Keratinocyte (primary cell): ENCODE results near the gene CAMKMT. TPM values are rescaled to one million over a fixed set of nuclear protein-coding genes. Genes with fewer than 3 reads are reported as not detected.

Source experiments
- DNase-seq: peaks from one replicate; pipeline ENCODE4 v3.0.0-alpha.2; 2011; ENCODE audit warnings: low read depth, missing footprints, low spot score
- FAIRE-seq: peaks from 2 replicates; lab custom pipeline; 2011; peaks lifted over from hg19 to GRCh38; lab: Jason Lieb, UNC
- H2AFZ ChIP-seq: 2 replicates; pipeline ENCODE4 v1.6.0; 2012; ENCODE audit warnings: low read length, control low read depth, inconsistent platforms; ENCODE audit not compliant: control insufficient read depth
- H3K27ac ChIP-seq: 2 replicates; pipeline ENCODE4 v1.5.1; 2011; ENCODE audit warnings: low read length; ENCODE audit not compliant: control insufficient read depth, insufficient read depth
- H3K27me3 ChIP-seq: 3 replicates; pipeline ENCODE4 v1.6.0; 2011; ENCODE audit warnings: low read length; ENCODE audit not compliant: control insufficient read depth, insufficient read depth; ENCODE audit errors: extremely low read depth
- H3K36me3 ChIP-seq, 2 experiments: 2 replicates in 1 of 2; 3 replicates in 1 of 2; pipeline ENCODE4 v1.5.1; 2011; ENCODE audit warnings: low read length in 2 of 2, mild to moderate bottlenecking in 1 of 2; ENCODE audit not compliant: control insufficient read depth in 2 of 2, insufficient read depth in 2 of 2; ENCODE audit errors: extremely low read depth in 1 of 2
- H3K4me1 ChIP-seq: 3 replicates; pipeline ENCODE4 v1.5.1; 2011; ENCODE audit warnings: low read length; ENCODE audit not compliant: control insufficient read depth, insufficient read depth; ENCODE audit errors: extremely low read depth
- H3K4me2 ChIP-seq: 3 replicates; pipeline ENCODE4 v1.6.0; 2011; ENCODE audit warnings: low read depth, low read length; ENCODE audit not compliant: control insufficient read depth, insufficient read depth; ENCODE audit errors: extremely low read depth
- H3K4me3 ChIP-seq, 3 experiments: fragments of 200-600 bp in 1 of 3; sonication (generic) in 1 of 3; 2 replicates in 2 of 3; 3 replicates in 1 of 3; pipeline ENCODE4 v1.5.1; 2011 to 2016; ENCODE audit warnings: low read length in 3 of 3, mild to moderate bottlenecking in 3 of 3, control low read depth in 2 of 3, inconsistent platforms in 1 of 3, low read depth in 1 of 3, mixed read lengths in 1 of 3, mixed run types in 1 of 3, moderate library complexity in 1 of 3; ENCODE audit not compliant: control insufficient read depth in 2 of 3, insufficient read depth in 2 of 3; ENCODE audit errors: extremely low read depth in 1 of 3
- H3K79me2 ChIP-seq: 2 replicates; pipeline ENCODE4 v1.6.0; 2012; ENCODE audit warnings: low read length; ENCODE audit not compliant: control insufficient read depth, insufficient read depth
- H3K9ac ChIP-seq: 3 replicates; pipeline ENCODE4 v1.6.0; 2011; ENCODE audit warnings: low read length; ENCODE audit not compliant: control insufficient read depth, insufficient read depth; ENCODE audit errors: extremely low read depth
- H3K9me1 ChIP-seq: 3 replicates; pipeline ENCODE4 v1.6.0; 2011; ENCODE audit warnings: low read length; ENCODE audit not compliant: control insufficient read depth, insufficient read depth; ENCODE audit errors: extremely low read depth
- H3K9me3 ChIP-seq: 2 replicates; pipeline ENCODE4 v1.5.1; 2012; ENCODE audit warnings: low read depth, low read length; ENCODE audit not compliant: control insufficient read depth
- H4K20me1 ChIP-seq: 3 replicates; pipeline ENCODE4 v1.6.0; 2011; ENCODE audit warnings: low read length; ENCODE audit not compliant: control insufficient read depth, insufficient read depth; ENCODE audit errors: extremely low read depth
- CTCF ChIP-seq, 3 experiments: IDR thresholded peaks in 1 of 3; conservative IDR thresholded peaks in 1 of 3; optimal IDR thresholded peaks in 1 of 3; 2 replicates in 2 of 3; 3 replicates in 1 of 3; pipeline versions ENCODE3 to v1.5.1; 2011; ENCODE audit warnings: low read length in 3 of 3, mild to moderate bottlenecking in 3 of 3, moderate library complexity in 2 of 3, control low read depth in 1 of 3, inconsistent platforms in 1 of 3; ENCODE audit not compliant: insufficient read depth in 2 of 3; ENCODE audit errors: extremely low read depth in 1 of 3
- EZH2 ChIP-seq: IDR thresholded peaks from one replicate; pipeline ENCODE4 v1.6.1; 2012; ENCODE audit warnings: inconsistent platforms, mild to moderate bottlenecking, low read length, moderate library complexity
- dilution Hi-C: fragments of 300-500 bp; cut with MboI; formaldehyde crosslinking; loops from one replicate; pipeline ENCODE4 v1.7.0; 2020; ENCODE audit warnings: low sequenced_read_pairs; ENCODE audit not compliant: extremely low pct_ligation_motif_present
- polyA plus RNA-seq, 5 experiments: library from polyadenylated mRNA; depleted of rRNA in 3 of 5; stranded (reverse) in 3 of 5; stranded (forward) in 1 of 5; unstranded in 1 of 5; fragments of >200 nt; gene quantifications; 1 replicate in 1 of 5; 2 replicates in 3 of 5; 3 replicates in 1 of 5; pipeline versions ENCODE4 v1.2.1 to v1.2.3, GENCODE V29; 2011 to 2012; ENCODE audit warnings: missing spikeins in 2 of 5, low read depth in 1 of 5, low replicate concordance in 1 of 5

CAMKMT gene
- polyA plus RNA-seq, 1 donor (not counting 4 experiments of a cell fraction or from before 2014, with no cell fraction given), result 9.9 TPM

- dilution Hi-C loops, result no loop called here
- Histone ChIP-seq H4K20me1 (peaks cover 3% of the 10 kb centered on the region), H3K27ac (no peak overlapping the region), H2AFZ (no peak overlapping the region), H3K36me3 (peaks cover 7 to 12% of the 10 kb centered on the region in 2 experiments), H3K4me1 (no peaks in the 10 kb centered on the region), H3K9me3 (no peaks in the 10 kb centered on the region), H3K9ac (no peak overlapping the region), H3K79me2 (no peaks in the 10 kb centered on the region), H3K9me1 (no peaks in the 10 kb centered on the region), H3K4me3 (no peak overlapping the region), H3K4me2 (no peak overlapping the region), H3K27me3 (no peaks in the 10 kb centered on the region)
- no peak for TF ChIP-seq EZH2
- no peak for TF ChIP-seq CTCF (optimal IDR thresholded peaks at IDR 0.05 in 1 of 3, IDR thresholded peaks at IDR 0.05 in 1 of 3, conservative IDR thresholded peaks at IDR 0.05 in 1 of 3; ENCODE audit: extremely low read depth in 1 of 3, insufficient read depth in 2 of 3, low read length in 3 of 3)
- FAIRE-seq (no peak), DNase-seq (no peak)
Observed at GRCh38 chr2:44328750-44329149, 33.0 kb upstream of the CAMKMT start.

- Histone ChIP-seq H2AFZ (no peak overlapping the region), H3K9me1 (no peaks in the 10 kb centered on the region), H3K4me1 (no peaks in the 10 kb centered on the region), H3K27me3 (no peaks in the 10 kb centered on the region), H3K9ac (no peak overlapping the region), H3K4me3 (no peak overlapping the region), H3K9me3 (no peaks in the 10 kb centered on the region), H3K79me2 (no peaks in the 10 kb centered on the region), H3K4me2 (no peak overlapping the region), H3K36me3 (peaks cover 7 to 11% of the 10 kb centered on the region in 2 experiments), H3K27ac (no peak overlapping the region), H4K20me1 (peaks cover 3% of the 10 kb centered on the region)
- no peak for FAIRE-seq
- TF ChIP-seq EZH2, result no peak
- dilution Hi-C loops, result no loop called here
- DNase-seq, result no peak
Observed at GRCh38 chr2:44329343-44329742, 32.4 kb upstream of the CAMKMT start.

GRCh38 chr2:44330801-44331200, 30.9 kb upstream of the CAMKMT start:
- no peaks in the 10 kb centered on the region for H3K9me1 ChIP-seq
- H2AFZ ChIP-seq, result no peak overlapping the region
- no peaks in the 10 kb centered on the region for H3K9me3 ChIP-seq
- H3K27me3 ChIP-seq, result no peaks in the 10 kb centered on the region
- peaks cover 3% of the 10 kb centered on the region for H4K20me1 ChIP-seq
- H3K36me3 ChIP-seq, result peaks cover 7 to 11% of the 10 kb centered on the region in 2 experiments
- no peak overlapping the region for H3K4me3 ChIP-seq
- no peak overlapping the region for H3K4me2 ChIP-seq
- FAIRE-seq (no peak), DNase-seq (no peak)
- no peaks in the 10 kb centered on the region for H3K4me1 ChIP-seq
- TF ChIP-seq CTCF (optimal IDR thresholded peaks at IDR 0.05 in 1 of 3, IDR thresholded peaks at IDR 0.05 in 1 of 3, conservative IDR thresholded peaks at IDR 0.05 in 1 of 3; ENCODE audit: extremely low read depth in 1 of 3, insufficient read depth in 2 of 3, low read length in 3 of 3) (no peak), EZH2 (no peak)
- no peak overlapping the region for H3K27ac ChIP-seq
- dilution Hi-C loops, result no loop called here
- no peaks in the 10 kb centered on the region for H3K79me2 ChIP-seq
- H3K9ac ChIP-seq, result no peak overlapping the region
